GM12878 (cell line): Measurements from ENCODE around the gene PGBD5. TPM values are rescaled to one million over a fixed set of nuclear protein-coding genes. Genes with fewer than 3 reads are reported as not detected.

Experiments
- ATAC-seq: fragments of 200-7000 bp; cut with Tn5 transposase; 3 replicates; pipeline ENCODE4 v1.9.1; 2020; ENCODE audit warnings: mild to moderate bottlenecking, moderate library complexity
- BruUV-seq: library from RNA; stranded (reverse); fragments of 400-500 nt; replicated peaks from 2 replicates; lab custom pipeline; 2021; lab: Mats Ljungman, UMichigan
- CTCF ChIA-PET: fragments of 300-600 bp; sonication (Branson Sonifier 250); formaldehyde crosslinking; extraction: SDS; loops from one replicate; lab custom pipeline; 2021; ENCODE audit warnings: inconsistent platforms; lab: Yijun Ruan, JAX
- POLR2A ChIA-PET: fragments of 350-600 bp; formaldehyde crosslinking; extraction: SDS; loops from one replicate; lab custom pipeline; 2021; ENCODE audit warnings: inconsistent platforms; lab: Charles Lee
- RAD21 ChIA-PET: fragments of 300-600 bp; sonication (Branson Sonifier 250); formaldehyde crosslinking; loops from one replicate; lab custom pipeline; 2023; ENCODE audit warnings: antibody characterized with exemption; ENCODE audit not compliant: unreplicated experiment; lab: Charles Lee
- SMC1A ChIA-PET: fragments of 300-600 bp; sonication (Branson Sonifier 250); formaldehyde crosslinking; loops from one replicate; lab custom pipeline; 2023; ENCODE audit not compliant: unreplicated experiment, uncharacterized antibody; lab: Charles Lee
- DNase-seq: peaks from one replicate; pipeline ENCODE4 v3.0.0-alpha.2; 2011; ENCODE audit warnings: low read depth, low spot score
- FAIRE-seq: peaks from 3 replicates; lab custom pipeline; 2011; peaks lifted over from hg19 to GRCh38; lab: Jason Lieb, UNC
- H2AFZ ChIP-seq: 2 replicates; pipeline ENCODE4 v1.6.0; 2011; ENCODE audit warnings: low read depth, low read length, control low read depth; ENCODE audit not compliant: control insufficient read depth
- H3K27ac ChIP-seq: 2 replicates; pipeline ENCODE4 v1.5.1; 2011; ENCODE audit warnings: control low read depth; ENCODE audit not compliant: control insufficient read depth, insufficient read depth
- H3K27me3 ChIP-seq, 2 experiments: replicated peaks in 1 of 2; 2 replicates each; pipeline versions ENCODE4 v1.6.0 to v1.6.1; 2011; ENCODE audit warnings: low read length in 1 of 2; ENCODE audit not compliant: control insufficient read depth in 2 of 2, insufficient read depth in 2 of 2
- H3K36me3 ChIP-seq, 2 experiments: 2 replicates each; pipeline ENCODE4 v1.5.1; 2011; ENCODE audit warnings: low read length in 1 of 2; ENCODE audit not compliant: control insufficient read depth in 2 of 2, insufficient read depth in 2 of 2
- H3K4me1 ChIP-seq: 2 replicates; pipeline ENCODE4 v1.6.1; 2011; ENCODE audit warnings: mild to moderate bottlenecking, low read length, moderate library complexity, mixed read lengths; ENCODE audit not compliant: control insufficient read depth, insufficient read depth
- H3K4me2 ChIP-seq: 2 replicates; pipeline ENCODE4 v1.6.0; 2011; ENCODE audit warnings: control low read depth; ENCODE audit not compliant: control insufficient read depth, insufficient read depth
- H3K4me3 ChIP-seq: fragments of 200-600 bp; sonication (generic); 2 replicates; pipeline ENCODE4 v1.5.1; 2016
- H3K79me2 ChIP-seq: 2 replicates; pipeline ENCODE4 v1.6.0; 2011; ENCODE audit warnings: low read length; ENCODE audit not compliant: control insufficient read depth, insufficient read depth
- H3K9ac ChIP-seq: 2 replicates; pipeline ENCODE4 v1.8.0; 2011; ENCODE audit warnings: low read length, control low read depth, mixed read lengths; ENCODE audit not compliant: control insufficient read depth, insufficient read depth
- H3K9me3 ChIP-seq: replicated peaks from 3 replicates; pipeline ENCODE4 v1.5.1; 2011; ENCODE audit warnings: mild to moderate bottlenecking, low read length; ENCODE audit not compliant: control insufficient read depth, insufficient read depth
- H4K20me1 ChIP-seq: 2 replicates; pipeline ENCODE4 v1.6.0; 2011; ENCODE audit not compliant: control insufficient read depth, insufficient read depth
- BRCA1 ChIP-seq: IDR thresholded peaks from 2 replicates; pipeline ENCODE4 v1.6.1; 2011; ENCODE audit warnings: low read depth, low read length, improper control_type of control experiment
- CREB1 ChIP-seq: IDR thresholded peaks from 2 replicates; pipeline ENCODE4 v1.6.1; 2012; ENCODE audit warnings: low read depth, mild to moderate bottlenecking, inconsistent platforms
- IKZF2 ChIP-seq, 2 experiments: fragments of 450-650 bp; IDR thresholded peaks; 2 replicates each; pipeline ENCODE4 v1.6.1; 2017; ENCODE audit warnings: mild to moderate bottlenecking in 2 of 2, moderate library complexity in 2 of 2
- IRF5 ChIP-seq: fragments of 450-650 bp; IDR thresholded peaks from 2 replicates; pipeline ENCODE4 v1.6.1; 2017; ENCODE audit warnings: borderline replicate concordance
- KDM1A ChIP-seq: fragments of 200-600 bp; sonication (generic); IDR thresholded peaks from 2 replicates; pipeline ENCODE4 v1.6.1; 2016; ENCODE audit warnings: borderline replicate concordance
- NFIC ChIP-seq: IDR thresholded peaks from 2 replicates; pipeline ENCODE4 v1.6.1; 2012; ENCODE audit warnings: low read depth, mild to moderate bottlenecking, inconsistent platforms, low read length, moderate library complexity
- REST ChIP-seq: IDR thresholded peaks from 2 replicates; pipeline ENCODE4 v1.6.1; 2012; ENCODE audit warnings: mild to moderate bottlenecking, low read depth, low read length
- SPI1 ChIP-seq: IDR thresholded peaks from 2 replicates; pipeline ENCODE4 v1.6.1; 2011; ENCODE audit warnings: low read depth, mild to moderate bottlenecking, low read length, moderate library complexity, borderline replicate concordance; ENCODE audit not compliant: insufficient read depth
- TCF7 ChIP-seq: IDR thresholded peaks from 2 replicates; pipeline ENCODE4 v1.6.1; 2014; ENCODE audit warnings: antibody characterized with exemption, borderline replicate concordance
- ZBTB4 ChIP-seq: fragments of 450-650 bp; formaldehyde crosslinking; IDR thresholded peaks from 2 replicates; pipeline ENCODE4 v1.4.0; 2022; ENCODE audit warnings: mild to moderate bottlenecking, moderate library complexity
- WGBS: methylation state at CpG from one replicate; pipeline ENCODE4 v1.1.6; 2016; ENCODE audit warnings: low lambda C conversion rate; ENCODE audit not compliant: insufficient replicate concordance, insufficient coverage; ENCODE audit errors: missing lambda C conversion rate; 5-methylcytosine and 5-hydroxymethylcytosine counted together
- in situ Hi-C: fragments of 300-500 bp; cut with MboI; formaldehyde crosslinking; loops from 9 replicates; pipeline ENCODE4 v1.14.3; 2018; ENCODE audit warnings: mixed read lengths
- intact Hi-C: fragments of 100-400 bp; cut with micrococcal nuclease; formaldehyde crosslinking; loops from one replicate; pipeline ENCODE4 v1.14.2; 2022; ENCODE audit not compliant: unreplicated experiment
- polyA plus RNA-seq, 11 experiments: library from polyadenylated mRNA; depleted of rRNA in 4 of 11; unstranded in 6 of 11; stranded (reverse) in 5 of 11; fragments of >200 nt; fragmentation: Nextera tagmentation in 4 of 11; fragmentation: Illumina TruSeq in 1 of 11; extraction: Ambion mirVana in 4 of 11; extraction: Trizol in 1 of 11; gene quantifications; 1 replicate in 1 of 11; 2 replicates in 10 of 11; pipeline versions ENCODE4 v1.2.1 to v1.2.3, GENCODE V29; 2011 to 2016; ENCODE audit warnings: inconsistent platforms in 2 of 11, missing spikeins in 2 of 11, low read depth in 1 of 11
- total RNA-seq, 4 experiments: library from RNA; depleted of rRNA in 3 of 4; stranded (reverse); fragments of >200 nt in 3 of 4; fragmentation: Illumina TruSeq in 1 of 4; extraction: Trizol in 1 of 4; gene quantifications; 2 replicates each; pipeline versions ENCODE4 v1.2.1 to v1.2.3, GENCODE V29; 2013 to 2021
- TF ChIP-seq, protein P1 (sequence below): fragments of 450-650 bp; formaldehyde crosslinking; IDR thresholded peaks from 2 replicates; pipeline ENCODE4 v1.5.0; 2022; ENCODE audit warnings: mild to moderate bottlenecking, missing genetic modification characterization

PGBD5 gene
- total and polyA plus RNA-seq, 10 of the 15 experiments (the other 5 are each of a cell fraction or from before 2014, with no cell fraction given) = 0.03 TPM; not detected in 9

GRCh38 chr1:230459465-230459864 is 33.3 kb upstream of the PGBD5 start (continued):
- no peak for TF ChIP-seq ZBTB4 (CRISPR knock-in tag)
- TF ChIP-seq REST = no peak
- TF ChIP-seq NFIC = no peak

GRCh38 chr1:230458509-230458908 is 32.4 kb upstream of the PGBD5 start:
- H3K27ac ChIP-seq = no peak overlapping the region
- no peak overlapping the region for H3K4me3 ChIP-seq
- H3K27me3 ChIP-seq = no peaks in the 10 kb centered on the region; a peak in 1 of 4 replicates
- no peak overlapping the region for H3K4me2 ChIP-seq
- no peak for FAIRE-seq
- no peaks in the 10 kb centered on the region for H3K79me2 ChIP-seq
- ChIA-PET CTCF (no interaction called here), POLR2A (no interaction called here), SMC1A (no interaction called here), RAD21 (interaction anchor here (1.2 kb wide), 1 partner anchor 47 kb away, joined by 3 read pairs; no protein-coding TSS in a partner anchor)
- BruUV-seq = no TSS peak
- H3K36me3 ChIP-seq = no peaks in the 10 kb centered on the region
- H3K4me1 ChIP-seq = peaks cover 5% of the 10 kb centered on the region; the same call in 1 of the 2 replicates
- peak; percentile 68 for ATAC-seq
- intact Hi-C loops = no loop called here
- DNase-seq = no peak
- H3K9ac ChIP-seq = no peak overlapping the region
- no peak overlapping the region for H2AFZ ChIP-seq
- H3K9me3 ChIP-seq = no peaks in the 10 kb centered on the region
- no peaks in the 10 kb centered on the region for H4K20me1 ChIP-seq
- in situ Hi-C loops = no loop called here
- 0% methylated on average over 1 of the region's 1 CpG for WGBS
- TF ChIP-seq, protein P1, sequence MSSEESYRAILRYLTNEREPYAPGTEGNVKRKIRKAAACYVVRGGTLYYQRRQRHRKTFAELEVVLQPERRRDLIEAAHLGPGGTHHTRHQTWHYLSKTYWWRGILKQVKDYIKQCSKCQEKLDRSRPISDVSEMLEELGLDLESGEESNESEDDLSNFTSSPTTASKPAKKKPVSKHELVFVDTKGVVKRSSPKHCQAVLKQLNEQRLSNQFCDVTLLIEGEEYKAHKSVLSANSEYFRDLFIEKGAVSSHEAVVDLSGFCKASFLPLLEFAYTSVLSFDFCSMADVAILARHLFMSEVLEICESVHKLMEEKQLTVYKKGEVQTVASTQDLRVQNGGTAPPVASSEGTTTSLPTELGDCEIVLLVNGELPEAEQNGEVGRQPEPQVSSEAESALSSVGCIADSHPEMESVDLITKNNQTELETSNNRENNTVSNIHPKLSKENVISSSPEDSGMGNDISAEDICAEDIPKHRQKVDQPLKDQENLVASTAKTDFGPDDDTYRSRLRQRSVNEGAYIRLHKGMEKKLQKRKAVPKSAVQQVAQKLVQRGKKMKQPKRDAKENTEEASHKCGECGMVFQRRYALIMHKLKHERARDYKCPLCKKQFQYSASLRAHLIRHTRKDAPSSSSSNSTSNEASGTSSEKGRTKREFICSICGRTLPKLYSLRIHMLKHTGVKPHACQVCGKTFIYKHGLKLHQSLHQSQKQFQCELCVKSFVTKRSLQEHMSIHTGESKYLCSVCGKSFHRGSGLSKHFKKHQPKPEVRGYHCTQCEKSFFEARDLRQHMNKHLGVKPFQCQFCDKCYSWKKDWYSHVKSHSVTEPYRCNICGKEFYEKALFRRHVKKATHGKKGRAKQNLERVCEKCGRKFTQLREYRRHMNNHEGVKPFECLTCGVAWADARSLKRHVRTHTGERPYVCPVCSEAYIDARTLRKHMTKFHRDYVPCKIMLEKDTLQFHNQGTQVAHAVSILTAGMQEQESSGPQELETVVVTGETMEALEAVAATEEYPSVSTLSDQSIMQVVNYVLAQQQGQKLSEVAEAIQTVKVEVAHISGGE (CRISPR knock-in tag) = no peak
- TF ChIP-seq IRF5 (no peak), CREB1 (no peak), IKZF2 (IDR thresholded peaks at IDR 0.05) (peak; percentile 79 to 81), SPI1 (peak; percentile 80), BRCA1 (no peak), KDM1A (no peak), TCF7 (peak; percentile 53; the same call in 1 of the 2 replicates)
